H9 (cell line): Measurements from ENCODE around the gene TLR6. TPM values are rescaled to one million over a fixed set of nuclear protein-coding genes. Genes with fewer than 3 reads are reported as not detected.

Experiments
- DNase-seq: peaks from one replicate; pipeline ENCODE4 v3.0.0-alpha.2; 2017
- H2AFZ ChIP-seq: one replicate; pipeline ENCODE4 v1.6.1; 2013; ENCODE audit warnings: mild to moderate bottlenecking, low read length, control low read depth, moderate library complexity
- H2AK5ac ChIP-seq: 2 replicates; pipeline ENCODE4 v1.6.1; 2013; ENCODE audit warnings: low read length, control low read depth, mixed read lengths; ENCODE audit not compliant: insufficient read length
- H2BK120ac ChIP-seq: one replicate; pipeline ENCODE4 v1.6.1; 2013; ENCODE audit warnings: low read depth, mild to moderate bottlenecking, low read length, control low read depth, inconsistent platforms; ENCODE audit not compliant: poor library complexity, severe bottlenecking
- H2BK12ac ChIP-seq: 2 replicates; pipeline ENCODE4 v1.6.1; 2013; ENCODE audit warnings: low read length, control low read depth, mixed read lengths, low read depth; ENCODE audit not compliant: insufficient read length
- H2BK15ac ChIP-seq: 2 replicates; pipeline ENCODE4 v1.6.1; 2013; ENCODE audit warnings: low read depth, low read length, control low read depth
- H2BK20ac ChIP-seq: one replicate; pipeline ENCODE4 v1.6.1; 2013; ENCODE audit warnings: low read depth, mild to moderate bottlenecking, low read length, control low read depth, inconsistent platforms; ENCODE audit not compliant: poor library complexity, severe bottlenecking
- H2BK5ac ChIP-seq: 2 replicates; pipeline ENCODE4 v1.6.1; 2013; ENCODE audit warnings: low read length, control low read depth, mixed read lengths; ENCODE audit not compliant: insufficient read length
- H3K14ac ChIP-seq: 2 replicates; pipeline ENCODE4 v1.6.1; 2013; ENCODE audit warnings: low read length, control low read depth; ENCODE audit not compliant: insufficient read depth
- H3K18ac ChIP-seq: 2 replicates; pipeline ENCODE4 v1.6.1; 2013; ENCODE audit warnings: low read depth, mild to moderate bottlenecking, mixed read lengths, low read length, control low read depth; ENCODE audit not compliant: insufficient read length
- H3K23ac ChIP-seq: 2 replicates; pipeline ENCODE4 v1.6.1; 2013; ENCODE audit warnings: low read length, control low read depth, mixed read lengths, low read depth; ENCODE audit not compliant: insufficient read length
- H3K23me2 ChIP-seq: 2 replicates; pipeline ENCODE4 v1.6.1; 2013; ENCODE audit warnings: low read depth, mild to moderate bottlenecking, mixed read lengths, low read length, control low read depth; ENCODE audit not compliant: insufficient read length, poor library complexity, severe bottlenecking
- H3K27ac ChIP-seq: 2 replicates; pipeline ENCODE4 v1.5.1; 2013; ENCODE audit warnings: low read length, control low read depth, mixed read lengths, low read depth; ENCODE audit not compliant: insufficient read length
- H3K27me3 ChIP-seq: 2 replicates; pipeline ENCODE4 v1.6.1; 2013; ENCODE audit warnings: low read length, control low read depth, inconsistent platforms; ENCODE audit not compliant: insufficient read depth
- H3K4ac ChIP-seq: 2 replicates; pipeline ENCODE4 v1.6.1; 2013; ENCODE audit warnings: low read depth, mild to moderate bottlenecking, control low read depth, inconsistent platforms, low read length, moderate library complexity
- H3K4me1 ChIP-seq: 2 replicates; pipeline ENCODE4 v1.6.1; 2013; ENCODE audit warnings: low read length, control low read depth, inconsistent platforms; ENCODE audit not compliant: insufficient read depth
- H3K4me2 ChIP-seq: 2 replicates; pipeline ENCODE4 v1.6.1; 2013; ENCODE audit warnings: low read length, control low read depth, mixed read lengths; ENCODE audit not compliant: insufficient read length, insufficient read depth
- H3K56ac ChIP-seq: 2 replicates; pipeline ENCODE4 v1.6.1; 2013; ENCODE audit warnings: low read depth, mild to moderate bottlenecking, mixed read lengths, low read length, control low read depth; ENCODE audit not compliant: insufficient read length
- H3K79me1 ChIP-seq: 2 replicates; pipeline ENCODE4 v1.6.1; 2013; ENCODE audit warnings: low read depth, mild to moderate bottlenecking, moderate library complexity, low read length, control low read depth, inconsistent platforms; ENCODE audit not compliant: insufficient read depth, poor library complexity, severe bottlenecking
- H3K79me2 ChIP-seq: 2 replicates; pipeline ENCODE4 v1.6.1; 2013; ENCODE audit warnings: low read length, control low read depth, inconsistent platforms; ENCODE audit not compliant: insufficient read depth
- H3K9ac ChIP-seq: 2 replicates; pipeline ENCODE4 v1.6.1; 2013; ENCODE audit warnings: low read length, control low read depth, mixed read lengths; ENCODE audit not compliant: insufficient read length; ENCODE audit errors: extremely low read depth
- H3K9me3 ChIP-seq: one replicate; pipeline ENCODE4 v1.6.1; 2013; ENCODE audit warnings: low read depth, low read length, inconsistent platforms; ENCODE audit not compliant: control insufficient read depth
- H3T11ph ChIP-seq: one replicate; pipeline ENCODE4 v1.6.1; 2013; ENCODE audit warnings: mild to moderate bottlenecking, low read length, control low read depth, inconsistent platforms
- H4K20me1 ChIP-seq: one replicate; pipeline ENCODE4 v1.6.1; 2013; ENCODE audit not compliant: control insufficient read depth, insufficient read length, insufficient read depth
- H4K5ac ChIP-seq: 2 replicates; pipeline ENCODE4 v1.6.1; 2013; ENCODE audit warnings: low read depth, mild to moderate bottlenecking, mixed read lengths, low read length, control low read depth; ENCODE audit not compliant: insufficient read length
- H4K8ac ChIP-seq: replicated peaks from 2 replicates; pipeline ENCODE4 v1.6.1; 2013; ENCODE audit warnings: low read length, control low read depth, mixed read lengths, low read depth; ENCODE audit not compliant: insufficient read length
- H4K91ac ChIP-seq: 2 replicates; pipeline ENCODE4 v1.6.1; 2013; ENCODE audit warnings: low read depth, mild to moderate bottlenecking, moderate library complexity, mixed read lengths, low read length, control low read depth; ENCODE audit not compliant: insufficient read length
- H3K27ac Mint-ChIP-seq, 3 experiments: 2 replicates in 2 of 3; 3 replicates in 1 of 3; pipeline ENCODE4 v1.8.0; 2020 to 2021; ENCODE audit warnings: mixed read lengths in 3 of 3, mild to moderate bottlenecking in 1 of 3, moderate library complexity in 1 of 3
- H3K27me3 Mint-ChIP-seq: 2 replicates; pipeline ENCODE4 v1.8.0; 2021; ENCODE audit warnings: low read depth, mild to moderate bottlenecking, moderate library complexity, mixed read lengths
- H3K36me3 Mint-ChIP-seq, 3 experiments: 2 replicates in 2 of 3; 3 replicates in 1 of 3; pipeline ENCODE4 v1.8.0; 2020 to 2021; ENCODE audit warnings: low read depth in 3 of 3, mixed read lengths in 3 of 3; ENCODE audit not compliant: insufficient read depth in 1 of 3
- H3K4me1 Mint-ChIP-seq, 2 experiments: 2 replicates each; pipeline ENCODE4 v1.8.0; 2020; ENCODE audit warnings: mixed read lengths in 2 of 2
- H3K4me3 Mint-ChIP-seq, 2 experiments: 2 replicates in 1 of 2; 3 replicates in 1 of 2; pipeline ENCODE4 v1.8.0; 2020 to 2021; ENCODE audit warnings: mild to moderate bottlenecking in 2 of 2, mixed read lengths in 2 of 2, moderate library complexity in 1 of 2
- H3K9me3 Mint-ChIP-seq, 2 experiments: 2 replicates in 1 of 2; 3 replicates in 1 of 2; pipeline ENCODE4 v1.8.0; 2020; ENCODE audit warnings: mild to moderate bottlenecking in 2 of 2, mixed read lengths in 2 of 2, moderate library complexity in 1 of 2
- CTCF ChIP-seq: fragments of 200-600 bp; sonication (generic); conservative IDR thresholded peaks from 3 replicates; pipeline ENCODE4 v1.8.0; 2021; ENCODE audit warnings: antibody characterized with exemption, mild to moderate bottlenecking
- WGBS: extraction: QIAGEN DNeasy Blood & Tissue Kit; methylation state at CpG from one replicate; pipeline ENCODE4 v1.1.7; 2013; ENCODE audit warnings: missing lambda C conversion rate, low lambda C conversion rate, mixed read lengths; ENCODE audit not compliant: insufficient read length; ENCODE audit errors: extremely low coverage; 5-methylcytosine and 5-hydroxymethylcytosine counted together
- total RNA-seq: library from RNA; stranded (reverse); gene quantifications from 2 replicates; pipeline ENCODE4 v1.2.1, GENCODE V29; 2021

The TLR6 gene
- total RNA-seq, 1 experiment from 2014 or later, result 0.11 TPM

- Mint-ChIP-seq H3K9me3 (no peaks in the 10 kb centered on the region; a peak in 1 of 5 replicates), H3K27me3 (no peaks in the 10 kb centered on the region), H3K36me3 (peaks cover 0 to 4% (median 0%) of the 10 kb centered on the region in 3 experiments; a peak in 1 of 7 replicates), H3K4me1 (no peaks in the 10 kb centered on the region), H3K27ac (no peak overlapping the region), H3K4me3 (no peak overlapping the region)
- Histone ChIP-seq H3K23me2 (no peaks in the 10 kb centered on the region), H2AFZ (no peak overlapping the region), H4K5ac (no peak overlapping the region), H2BK15ac (no peak overlapping the region), H3K23ac (no peak overlapping the region), H3K79me1 (no peaks in the 10 kb centered on the region), H4K91ac (no peak overlapping the region), H3K4ac (no peak overlapping the region), H3K4me2 (no peak overlapping the region), H3K27me3 (no peaks in the 10 kb centered on the region), H2AK5ac (no peak overlapping the region), H2BK120ac (no peak overlapping the region), H3K79me2 (no peaks in the 10 kb centered on the region), H3K27ac (no peak overlapping the region), H3K14ac (no peak overlapping the region), H2BK12ac (no peak overlapping the region), H3K56ac (no peak overlapping the region), H4K8ac (no peak overlapping the region), H2BK20ac (no peak overlapping the region), H4K20me1 (no peaks in the 10 kb centered on the region), H3K9ac (no peak overlapping the region), H3K4me1 (no peaks in the 10 kb centered on the region), H3K9me3 (no peaks in the 10 kb centered on the region), H3K18ac (no peak overlapping the region), H2BK5ac (no peak overlapping the region), H3T11ph (no peak overlapping the region)
- no peak for TF ChIP-seq CTCF
- no peak for DNase-seq
- no CpG with 5 or more reads among the region's 7 CpGs for WGBS
Observed at GRCh38 chr4:38894322-38894982, 37.8 kb upstream of the TLR6 start.
